Nephron (organoid): ENCODE data around the gene IFNA4.
A peak's percentile ranks its signal among the peaks of the same experiment; 100 is the strongest.
"Not testable (repeated sequence)": the region's sequence is repeated elsewhere in the genome, so short reads cannot be mapped to it uniquely, and the experiment has no call there.

Experiments
- H3K27ac Mint-ChIP-seq, 3 experiments: 2 replicates each; pipeline ENCODE4 v1.8.0; 2020; ENCODE audit warnings: mixed read lengths in 3 of 3, mild to moderate bottlenecking in 2 of 3, moderate library complexity in 1 of 3
- H3K27me3 Mint-ChIP-seq: 2 replicates; pipeline ENCODE4 v1.8.0; 2021; ENCODE audit warnings: low read depth, mild to moderate bottlenecking, moderate library complexity, mixed read lengths
- H3K36me3 Mint-ChIP-seq: 2 replicates; pipeline ENCODE4 v1.8.0; 2020; ENCODE audit warnings: low read depth, mixed read lengths
- H3K4me1 Mint-ChIP-seq: 2 replicates; pipeline ENCODE4 v1.8.0; 2020; ENCODE audit warnings: mixed read lengths
- H3K4me3 Mint-ChIP-seq, 3 experiments: 2 replicates each; pipeline ENCODE4 v1.8.0; 2020; ENCODE audit warnings: mild to moderate bottlenecking in 3 of 3, mixed read lengths in 3 of 3, moderate library complexity in 2 of 3
- H3K9me3 Mint-ChIP-seq: 2 replicates; pipeline ENCODE4 v1.8.0; 2020; ENCODE audit warnings: mixed read lengths
- TF ChIP-seq, protein P1 (sequence below), 3 experiments: fragments of 200-600 bp; sonication (generic); IDR thresholded peaks; one replicate each; pipeline ENCODE4 v1.5.0; 2021; ENCODE audit warnings: antibody characterized with exemption in 3 of 3; ENCODE audit not compliant: unreplicated experiment in 3 of 3

Gene IFNA4

DNA sequence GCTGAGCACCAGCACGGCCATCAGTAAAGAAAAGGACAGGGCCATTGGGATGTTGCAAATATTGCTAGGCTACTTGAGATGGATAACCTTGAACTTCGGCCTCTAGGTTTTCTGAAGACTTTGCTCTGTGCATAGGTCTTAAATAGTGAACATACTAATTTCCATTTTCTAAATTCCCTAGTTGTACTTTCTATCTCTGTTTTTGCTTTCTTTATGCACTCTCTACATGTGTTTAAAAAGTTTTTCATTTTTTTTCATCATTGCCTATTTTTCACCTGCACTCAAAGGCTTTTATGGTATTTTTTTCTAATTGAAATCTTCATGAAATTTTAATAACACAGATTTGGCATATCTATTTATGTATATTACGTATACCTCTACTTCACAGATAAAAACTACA lies at the start of gene IFNA4:
Gene IFNA4, minus strand, starts transcription at position 101 of the 400 bp plus-strand sequence. Its CDS starts 56 bp downstream, at position 45.
- not testable (repeated sequence) for H3K4me1 Mint-ChIP-seq, H3K36me3 Mint-ChIP-seq, H3K27ac Mint-ChIP-seq, H3K9me3 Mint-ChIP-seq, H3K27me3 Mint-ChIP-seq, H3K4me3 Mint-ChIP-seq

DNA sequence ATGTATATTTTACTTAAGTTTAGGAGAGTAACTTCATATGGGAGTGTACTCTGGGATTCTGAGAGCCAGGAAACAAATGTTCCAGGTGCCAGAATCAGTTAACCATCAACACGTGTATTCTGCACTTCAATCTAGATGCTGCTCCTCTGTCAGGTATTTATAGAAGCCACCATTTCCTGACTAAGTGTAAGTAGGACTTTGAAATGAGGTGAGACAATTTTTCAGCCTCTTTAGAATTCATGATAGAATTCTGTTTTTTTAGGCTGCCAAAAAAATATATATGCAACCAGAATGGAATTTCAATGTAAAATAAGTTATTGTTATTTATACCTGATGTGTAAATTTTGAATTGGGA lies 49.0 kb upstream of the IFNA4 start:
- H3K27me3 Mint-ChIP-seq, H3K9me3 Mint-ChIP-seq, H3K36me3 Mint-ChIP-seq, H3K27ac Mint-ChIP-seq, H3K4me3 Mint-ChIP-seq, H3K4me1 Mint-ChIP-seq: not testable (repeated sequence)

DNA sequence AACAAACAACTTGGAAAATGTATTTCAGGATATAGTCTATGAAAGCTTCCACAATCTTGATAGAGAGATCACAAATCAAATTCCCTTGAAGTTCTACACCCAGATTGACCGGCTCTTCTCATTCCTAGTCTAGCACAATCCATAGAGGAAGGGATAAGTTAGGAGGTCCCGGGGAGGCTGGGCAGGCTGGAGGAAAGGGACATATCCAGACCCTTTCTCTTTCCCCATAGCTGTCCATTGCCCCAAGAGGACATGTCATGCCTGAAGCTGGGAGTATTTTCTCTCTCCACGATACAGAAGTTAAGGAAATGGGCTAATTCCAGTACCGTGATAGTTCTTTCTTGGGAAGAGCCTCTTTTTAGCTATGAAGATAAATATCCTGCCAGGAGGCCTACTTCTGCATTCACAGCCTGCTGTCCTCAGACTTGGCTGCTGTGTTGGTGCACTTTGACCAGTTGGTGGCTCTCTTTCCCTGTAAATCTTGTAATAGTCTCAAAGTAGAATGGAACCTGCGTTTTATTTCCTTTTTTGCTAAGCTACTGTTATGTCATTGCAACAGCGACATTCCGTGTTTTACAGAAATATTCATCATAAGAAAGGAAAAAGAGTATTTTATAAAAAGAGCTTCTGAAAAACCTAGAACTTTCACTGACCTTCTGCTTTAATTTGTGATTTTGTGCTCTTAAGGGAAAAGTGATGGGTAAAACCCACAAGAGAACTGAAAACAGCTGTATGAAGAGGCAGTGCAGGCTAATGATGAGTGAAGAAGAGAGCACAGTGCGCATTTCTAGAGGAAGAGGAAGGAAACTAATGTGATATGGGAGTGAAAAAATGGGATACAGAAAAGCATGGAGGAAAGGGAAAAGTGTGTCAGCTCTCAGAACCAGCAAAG lies 48.3 kb upstream of the IFNA4 start:
- not testable (repeated sequence) for H3K4me1 Mint-ChIP-seq, H3K9me3 Mint-ChIP-seq, H3K36me3 Mint-ChIP-seq, H3K27me3 Mint-ChIP-seq, H3K4me3 Mint-ChIP-seq, H3K27ac Mint-ChIP-seq
- TF ChIP-seq, protein P1, sequence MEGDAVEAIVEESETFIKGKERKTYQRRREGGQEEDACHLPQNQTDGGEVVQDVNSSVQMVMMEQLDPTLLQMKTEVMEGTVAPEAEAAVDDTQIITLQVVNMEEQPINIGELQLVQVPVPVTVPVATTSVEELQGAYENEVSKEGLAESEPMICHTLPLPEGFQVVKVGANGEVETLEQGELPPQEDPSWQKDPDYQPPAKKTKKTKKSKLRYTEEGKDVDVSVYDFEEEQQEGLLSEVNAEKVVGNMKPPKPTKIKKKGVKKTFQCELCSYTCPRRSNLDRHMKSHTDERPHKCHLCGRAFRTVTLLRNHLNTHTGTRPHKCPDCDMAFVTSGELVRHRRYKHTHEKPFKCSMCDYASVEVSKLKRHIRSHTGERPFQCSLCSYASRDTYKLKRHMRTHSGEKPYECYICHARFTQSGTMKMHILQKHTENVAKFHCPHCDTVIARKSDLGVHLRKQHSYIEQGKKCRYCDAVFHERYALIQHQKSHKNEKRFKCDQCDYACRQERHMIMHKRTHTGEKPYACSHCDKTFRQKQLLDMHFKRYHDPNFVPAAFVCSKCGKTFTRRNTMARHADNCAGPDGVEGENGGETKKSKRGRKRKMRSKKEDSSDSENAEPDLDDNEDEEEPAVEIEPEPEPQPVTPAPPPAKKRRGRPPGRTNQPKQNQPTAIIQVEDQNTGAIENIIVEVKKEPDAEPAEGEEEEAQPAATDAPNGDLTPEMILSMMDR (IDR thresholded peaks at IDR 0.05; ENCODE audit: unreplicated experiment in 3 of 3): peak; percentile 42 to 59 (median 48)

DNA sequence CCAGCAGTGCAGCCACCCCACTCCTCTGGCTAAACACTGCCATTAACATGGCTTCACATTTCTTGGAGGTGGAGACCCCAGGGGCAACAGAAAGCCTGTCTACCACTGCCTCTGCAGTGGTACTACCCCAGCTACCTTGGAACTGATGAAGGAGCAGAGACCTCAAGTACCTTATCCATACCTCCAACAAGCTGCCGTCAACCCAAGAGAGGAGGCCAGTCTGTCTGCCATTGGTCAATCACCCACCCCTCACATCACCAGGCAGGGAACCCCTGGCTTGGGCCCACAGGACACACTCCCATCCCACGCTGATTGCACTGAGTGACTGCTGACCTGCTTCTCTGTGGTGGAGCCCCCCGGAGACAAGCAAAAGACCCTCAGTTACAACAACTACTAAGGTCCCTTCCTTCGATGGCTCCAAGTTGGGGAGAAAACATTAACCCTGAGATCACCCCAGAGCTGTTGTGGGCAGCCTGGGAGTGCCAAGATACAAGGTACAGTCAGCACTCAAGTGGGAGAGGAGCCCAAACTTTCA lies 46.8 kb upstream of the IFNA4 start:
- Mint-ChIP-seq H3K4me3 (no peak overlapping the region), H3K9me3 (no peaks in the 10 kb centered on the region), H3K4me1 (no peaks in the 10 kb centered on the region), H3K27me3 (peaks cover 5% of the 10 kb centered on the region), H3K36me3 (no peaks in the 10 kb centered on the region), H3K27ac (no peak overlapping the region)
- TF ChIP-seq, protein P1 (IDR thresholded peaks at IDR 0.05; ENCODE audit: unreplicated experiment in 3 of 3): no peak

DNA sequence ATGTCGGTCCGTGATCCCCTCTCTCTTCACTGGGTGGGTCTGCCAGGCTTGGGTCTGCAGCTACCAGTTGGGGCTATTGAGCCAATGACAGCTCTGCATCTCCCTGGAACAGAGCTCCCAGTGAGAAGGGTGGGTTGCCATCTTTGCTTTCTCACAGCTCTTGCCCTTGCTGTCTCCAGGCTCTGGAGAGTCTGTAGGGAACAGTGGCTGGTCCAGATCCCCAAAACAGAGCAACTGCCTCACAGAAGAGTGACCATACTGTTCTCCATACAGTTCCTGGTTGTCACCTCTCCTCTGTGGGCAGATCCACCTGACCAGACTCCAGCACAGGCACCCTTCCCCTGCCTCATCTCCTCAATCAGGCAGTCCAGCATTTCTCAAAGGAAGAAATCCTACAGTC lies 45.9 kb upstream of the IFNA4 start:
- H3K27ac Mint-ChIP-seq: no peak overlapping the region
- H3K9me3 Mint-ChIP-seq: no peaks in the 10 kb centered on the region
- H3K27me3 Mint-ChIP-seq: peaks cover 5% of the 10 kb centered on the region
- TF ChIP-seq, protein P1 (IDR thresholded peaks at IDR 0.05; ENCODE audit: unreplicated experiment in 3 of 3): no peak
- H3K4me3 Mint-ChIP-seq: no peak overlapping the region
- H3K4me1 Mint-ChIP-seq: no peaks in the 10 kb centered on the region
- H3K36me3 Mint-ChIP-seq: no peaks in the 10 kb centered on the region

DNA sequence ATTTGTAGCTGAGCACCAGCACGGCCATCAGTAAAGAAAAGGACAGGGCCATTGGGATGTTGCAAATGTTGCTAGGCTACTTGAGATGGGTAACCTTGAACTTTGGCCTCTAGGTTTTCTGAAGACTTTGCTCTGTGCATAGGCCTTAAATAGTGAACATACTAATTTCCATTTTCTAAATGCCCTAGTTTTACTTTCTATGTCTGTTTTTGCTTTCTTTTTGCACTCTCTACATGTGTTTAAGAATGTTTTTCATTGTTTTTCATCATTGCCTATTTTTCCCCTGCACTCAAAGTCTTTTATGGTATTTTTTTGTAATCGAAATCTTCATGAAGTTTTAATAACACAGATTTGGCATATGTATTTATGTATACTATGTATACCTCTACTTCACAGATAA lies 40.7 kb upstream of the IFNA4 start, which contains the start of gene IFNA17:
Gene IFNA17, minus strand, starts transcription at position 101 of the 400 bp plus-strand sequence. Its CDS starts 49 bp downstream, at position 52.
- Mint-ChIP-seq H3K36me3 (no peaks in the 10 kb centered on the region), H3K9me3 (no peaks in the 10 kb centered on the region), H3K4me3 (no peak within 1 kb of the TSS), H3K27me3 (no peaks in the 10 kb centered on the region), H3K27ac (no peak within 1 kb of the TSS), H3K4me1 (no peaks in the 10 kb centered on the region)
- TF ChIP-seq, protein P1 (IDR thresholded peaks at IDR 0.05; ENCODE audit: unreplicated experiment in 3 of 3): no peak

DNA sequence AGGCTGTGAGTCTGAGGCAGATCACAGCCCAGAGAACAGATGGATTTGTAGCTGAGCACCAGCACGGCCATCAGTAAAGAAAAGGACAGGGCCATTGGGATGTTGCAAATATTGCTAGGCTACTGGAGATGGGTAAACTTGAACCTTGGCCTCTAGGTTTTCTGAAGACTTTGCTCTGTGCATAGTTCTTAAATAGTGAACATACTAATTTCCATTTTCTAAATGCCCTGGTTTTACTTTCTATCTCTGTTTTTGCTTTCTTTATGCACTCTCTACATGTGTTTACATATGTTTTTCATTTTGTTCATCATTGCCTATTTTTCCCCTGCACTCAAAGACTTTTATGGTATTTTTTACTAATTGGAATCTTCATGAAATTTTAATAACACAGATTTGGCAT lies 29.8 kb upstream of the IFNA4 start, which contains the start of gene IFNA16:
Gene IFNA16, minus strand, starts transcription at position 101 of the 400 bp plus-strand sequence. Its CDS starts 6 bp downstream, at position 95.
- H3K27me3 Mint-ChIP-seq, H3K27ac Mint-ChIP-seq, H3K9me3 Mint-ChIP-seq, H3K36me3 Mint-ChIP-seq, H3K4me1 Mint-ChIP-seq, H3K4me3 Mint-ChIP-seq: not testable (repeated sequence)
